Lung microvascular endothelial cell (primary cell): ENCODE measurements around the gene KSR2. TPM values are rescaled to one million over a fixed set of nuclear protein-coding genes. Genes with fewer than 3 reads are reported as not detected.
"Not testable (repeated sequence)": the region's sequence is repeated elsewhere in the genome, so short reads cannot be mapped to it uniquely, and the experiment has no call there.

Experiments
- DNase-seq, 2 donors: peaks; one replicate each; pipeline versions ENCODE4 v3.0.0 to v3.0.0-alpha.2; 2010; ENCODE audit warnings: low read depth in 2 of 2
- total RNA-seq: library from RNA; depleted of rRNA; stranded (reverse); fragments of >200 nt; gene quantifications from 2 replicates; pipeline ENCODE4 v1.2.1, GENCODE V29; 2014

KSR2 gene
- total RNA-seq, 1 donor from 2014 or later, result under 0.01 TPM

DNA sequence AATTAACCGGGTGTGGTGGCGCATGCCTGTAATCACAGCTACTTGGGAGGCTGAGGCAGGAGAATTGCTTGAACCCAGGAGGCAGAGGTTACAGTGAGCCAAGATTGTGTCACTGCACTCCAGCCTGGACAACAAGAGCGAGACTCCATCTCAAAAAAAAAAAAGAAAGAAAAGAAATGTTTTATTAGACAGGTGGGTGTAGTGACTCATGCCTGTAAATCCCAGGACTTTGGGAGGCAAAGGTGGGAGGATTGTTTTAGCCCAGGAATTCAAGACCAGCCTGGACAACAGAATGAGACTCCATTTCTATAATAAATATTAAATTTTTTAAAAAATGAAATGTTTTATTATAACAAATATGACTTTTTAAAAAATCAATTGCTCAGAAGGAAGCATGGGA, 77.5 kb downstream of the KSR2 start:
- not testable (repeated sequence) for DNase-seq

DNA sequence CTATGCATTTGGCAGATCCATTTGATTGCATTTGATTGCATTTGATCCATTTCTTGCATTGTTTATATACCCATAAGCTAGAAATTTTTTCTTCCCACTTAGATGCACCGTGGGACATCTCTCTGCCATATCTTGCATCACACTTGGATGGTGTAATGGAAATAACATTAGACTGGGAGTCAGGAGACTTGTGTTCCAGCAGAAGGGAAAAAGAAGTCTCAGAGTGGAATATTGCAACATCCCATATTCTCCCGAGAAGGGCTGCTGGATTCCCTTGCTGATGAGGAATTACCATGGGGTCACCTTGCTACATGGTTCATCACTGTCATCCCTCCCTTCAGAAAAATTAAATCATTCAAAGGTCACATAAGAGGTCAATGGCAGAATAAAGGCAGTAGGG, 78.1 kb downstream of the KSR2 start:
- DNase-seq, result no peak

- no peak for DNase-seq
These were observed 78.7 kb downstream of the KSR2 start for GRCh38 chr12:117890137-117890536.

DNA sequence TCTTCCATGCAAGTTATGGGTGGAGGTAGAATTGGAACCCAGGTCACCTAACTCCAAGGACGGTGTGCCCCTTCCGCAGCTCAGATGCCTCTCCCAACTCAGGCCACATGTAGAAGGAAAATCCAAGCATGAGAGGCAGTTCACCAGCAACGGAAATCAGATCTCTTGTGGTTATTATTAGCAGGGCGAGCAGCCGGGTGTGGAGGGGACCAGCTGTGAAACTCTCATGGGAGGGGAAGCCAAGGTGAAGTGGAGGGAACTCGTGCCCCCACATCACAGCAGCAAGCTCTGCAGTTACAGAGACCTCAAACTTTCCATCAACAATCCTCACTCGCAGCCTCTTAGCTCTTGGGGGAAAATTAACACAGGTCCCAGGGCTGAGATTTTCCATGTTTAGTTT, 79.7 kb downstream of the KSR2 start:
- DNase-seq, result no peak

DNA sequence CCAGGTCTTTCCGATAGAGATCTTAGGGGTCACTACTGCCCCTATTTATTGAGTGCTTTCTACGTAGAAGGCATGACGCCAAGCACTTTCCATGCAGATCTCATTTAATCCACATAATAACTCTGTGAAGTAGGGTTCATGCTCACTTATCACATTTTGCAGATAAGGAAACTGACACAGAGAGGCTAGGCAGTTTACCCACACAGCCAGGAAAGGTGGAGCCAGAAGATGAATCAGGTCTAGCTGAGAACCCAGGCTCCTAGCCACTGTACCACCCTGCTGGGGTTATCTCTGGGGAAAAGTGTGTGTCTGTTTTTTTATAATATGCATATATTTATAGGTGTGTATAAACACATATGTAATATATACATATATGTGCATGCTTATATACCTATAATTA, 83.6 kb downstream of the KSR2 start:
- DNase-seq, result no peak

- no peak for DNase-seq
These were observed 84.6 kb downstream of the KSR2 start for GRCh38 chr12:117884161-117884560.

GRCh38 chr12:117882603-117883184, 86.1 kb downstream of the KSR2 start:
- no peak for DNase-seq

- no peak for DNase-seq
These were observed 86.6 kb downstream of the KSR2 start for GRCh38 chr12:117882181-117882580.

- DNase-seq, result no peak
These were observed 87.3 kb downstream of the KSR2 start for GRCh38 chr12:117881517-117881916.

- no peak for DNase-seq
These were observed 90.2 kb downstream of the KSR2 start for GRCh38 chr12:117878605-117879004.

DNA sequence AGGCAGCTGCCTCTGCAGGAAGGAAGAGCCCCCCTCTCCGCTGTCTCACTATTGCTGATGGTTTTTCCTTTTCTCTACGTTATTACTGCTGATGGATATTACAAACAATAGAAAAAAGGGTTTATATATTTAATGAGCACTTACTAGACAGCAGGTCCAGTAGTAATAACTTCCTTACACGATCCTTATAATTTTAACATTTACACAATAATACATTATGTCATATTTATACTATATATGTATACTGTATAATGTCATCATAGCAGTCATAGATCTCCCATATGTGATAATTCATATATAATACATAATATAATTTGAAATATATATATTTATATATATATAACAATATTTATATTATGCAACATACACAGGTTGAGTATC, 92.4 kb downstream of the KSR2 start:
- DNase-seq, result no peak

GRCh38 chr12:117875744-117876435, 92.9 kb downstream of the KSR2 start:
- peak; percentile 59 to 84 for DNase-seq

GRCh38 chr12:117874842-117875434, 93.9 kb downstream of the KSR2 start:
- peak; percentile 75 to 78 for DNase-seq

DNA sequence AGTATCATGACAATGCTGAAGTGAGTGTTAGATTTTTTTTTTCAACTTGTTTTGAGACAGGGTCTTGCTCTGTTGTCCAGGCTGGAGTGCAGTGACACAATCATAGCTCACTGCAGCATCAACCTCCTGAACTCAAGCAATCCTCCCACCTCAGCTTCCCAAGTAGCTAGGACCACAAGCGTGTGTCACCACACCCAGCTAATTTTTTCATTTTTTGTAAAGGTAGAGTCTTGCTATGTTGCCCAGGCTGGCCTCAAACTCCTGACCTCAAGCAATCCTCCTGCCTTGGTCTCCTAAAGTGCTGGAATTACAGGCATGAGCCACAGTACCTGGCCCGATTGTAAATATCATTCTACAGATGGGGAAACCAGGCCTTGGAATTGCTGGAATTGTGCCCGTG, 94.6 kb downstream of the KSR2 start:
- DNase-seq, result not testable (repeated sequence)

DNA sequence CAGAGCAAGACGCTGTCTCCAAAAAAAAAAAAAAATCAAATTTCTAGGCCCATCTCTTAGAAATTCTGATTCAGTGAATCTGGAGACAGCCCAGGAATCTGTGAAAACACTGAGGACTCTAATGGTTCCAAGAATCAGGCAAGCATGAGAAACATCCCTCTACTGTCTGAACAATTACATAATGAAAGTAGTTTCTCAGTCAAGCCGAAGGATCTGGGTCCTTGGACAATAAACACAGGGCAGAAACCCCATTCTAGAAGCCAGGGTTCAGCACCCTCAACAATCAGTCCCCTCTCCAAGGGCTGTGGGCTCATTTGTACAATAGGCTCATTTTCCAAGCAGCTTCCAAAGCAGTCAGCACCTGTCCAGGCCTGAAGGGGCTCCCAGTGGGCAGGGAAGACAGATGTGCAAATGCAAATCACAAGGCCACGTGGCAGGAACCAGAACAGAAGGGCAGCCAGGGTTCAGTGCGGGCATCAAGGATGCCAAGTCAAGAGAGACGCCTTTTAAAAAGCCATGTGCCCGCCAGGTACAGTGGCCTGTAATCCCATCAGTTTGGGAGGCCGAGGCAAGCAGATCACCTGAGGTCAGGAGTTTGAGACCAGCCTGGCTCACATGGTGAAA, 96.1 kb downstream of the KSR2 start:
- DNase-seq, result no peak

DNA sequence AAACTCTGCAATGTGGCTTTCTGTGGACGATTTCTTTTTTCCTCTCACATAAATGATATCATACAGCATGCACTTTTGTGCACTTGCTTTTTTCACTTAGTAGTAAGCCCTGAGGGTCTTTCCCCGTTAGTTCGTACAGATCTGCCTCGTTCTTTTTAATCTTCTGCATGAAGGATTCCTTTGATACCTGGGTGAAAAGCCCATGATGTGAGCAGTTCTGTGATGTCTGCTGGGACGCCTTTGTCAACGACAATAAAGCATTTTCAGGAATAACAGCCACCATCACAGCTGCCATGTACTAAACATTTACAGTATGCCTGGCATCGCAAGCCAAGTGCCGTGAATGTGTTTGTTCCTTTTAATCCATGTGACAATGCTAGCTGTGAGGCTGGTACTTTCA, 99.2 kb downstream of the KSR2 start:
- DNase-seq, result no peak

DNA sequence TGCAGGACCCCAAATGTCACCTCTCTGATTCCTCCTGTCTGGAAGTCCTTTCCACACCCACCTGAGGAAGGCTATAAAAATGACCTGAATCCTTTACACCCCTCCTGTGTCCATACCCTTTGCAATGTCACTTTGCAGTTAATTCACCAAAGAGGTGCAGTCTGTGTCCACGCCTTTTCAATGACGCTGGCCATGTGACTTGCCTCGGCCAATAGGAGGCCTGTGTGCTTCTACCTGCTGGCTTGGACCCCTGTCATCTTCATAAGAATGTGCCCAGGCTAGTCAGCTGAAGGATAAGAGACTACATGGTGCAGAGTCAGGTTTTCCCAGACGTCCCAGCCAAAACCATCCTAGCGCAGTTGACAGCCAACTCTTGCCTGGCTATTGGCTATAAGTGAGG, 101.4 kb downstream of the KSR2 start:
- no peak for DNase-seq

DNA sequence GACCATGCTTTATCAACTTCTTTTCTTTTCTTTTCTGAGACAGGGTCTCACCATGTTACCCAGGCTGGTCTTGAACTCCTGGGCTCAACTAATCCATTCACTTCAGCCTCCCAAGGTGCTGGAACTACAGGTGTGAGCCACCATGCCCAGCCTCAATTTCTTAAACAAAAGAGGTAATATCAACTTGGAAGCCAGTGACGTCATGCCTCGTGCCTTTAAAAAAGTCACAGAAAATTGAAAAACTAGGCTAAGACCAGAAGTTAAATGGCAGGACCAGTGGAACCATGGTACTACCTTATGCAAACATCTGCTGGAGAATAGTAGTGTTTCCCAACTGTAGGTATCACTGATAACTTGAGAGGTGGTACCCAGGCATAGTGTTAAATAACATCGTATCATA, 103.3 kb downstream of the KSR2 start:
- no peak for DNase-seq

- no peak for DNase-seq
These were observed 105.6 kb downstream of the KSR2 start for GRCh38 chr12:117863002-117863709.

DNA sequence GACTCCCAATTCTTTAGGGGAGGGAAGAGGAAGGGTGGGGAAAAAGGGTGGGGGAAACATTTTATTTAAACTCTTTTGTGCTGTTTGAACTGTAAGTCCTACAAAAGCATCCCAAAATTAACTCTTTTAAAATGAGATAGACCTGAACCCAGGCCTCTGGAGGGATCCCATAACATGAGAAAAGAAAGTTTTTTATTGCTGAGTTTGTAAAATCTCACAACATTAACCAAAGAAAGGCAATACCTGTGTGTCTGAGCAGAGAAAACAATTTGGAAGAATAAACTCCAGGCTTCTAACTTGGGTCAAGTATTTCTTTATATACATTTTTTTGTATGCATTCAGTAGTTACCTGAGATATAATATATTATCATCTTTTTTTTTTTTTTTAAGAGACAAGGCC, 107.1 kb downstream of the KSR2 start:
- no peak for DNase-seq

GRCh38 chr12:117860787-117861290, 108.0 kb downstream of the KSR2 start:
- DNase-seq, result not testable (repeated sequence)

GRCh38 chr12:117860111-117860510, 108.7 kb downstream of the KSR2 start:
- DNase-seq, result no peak
